CD4-positive, CD25-positive, alpha-beta regulatory T cell (primary cell): ENCODE results near the gene ATP8B1. TPM values are rescaled to one million over a fixed set of nuclear protein-coding genes. Genes with fewer than 3 reads are reported as not detected.
"Not testable (repeated sequence)": the region's sequence is repeated elsewhere in the genome, so short reads cannot be mapped to it uniquely, and the experiment has no call there.

Experiments used
- ATAC-seq, 2 donors: fragments of 150-1000 bp; cut with Tn5 transposase; one replicate each; pipeline ENCODE4 v1.10.0; 2021; ENCODE audit warnings: low read depth in 2 of 2, moderate number of reproducible peaks in 2 of 2, moderate library complexity in 1 of 2
- DNase-seq, 3 donors: peaks; one replicate each; pipeline versions ENCODE4 v3.0.0 to v3.0.0-alpha.2; 2012 to 2022; ENCODE audit warnings: mixed read lengths in 1 of 3
- H3K27ac ChIP-seq: one replicate; pipeline ENCODE4 v1.7.0; 2013; ENCODE audit warnings: mild to moderate bottlenecking, low read length; ENCODE audit not compliant: insufficient read depth, poor library complexity, severe bottlenecking
- H3K27me3 ChIP-seq: one replicate; pipeline ENCODE4 v1.7.0; 2013; ENCODE audit warnings: low read length; ENCODE audit not compliant: control insufficient read depth, insufficient read depth
- H3K36me3 ChIP-seq: one replicate; pipeline ENCODE4 v1.7.0; 2013; ENCODE audit warnings: mild to moderate bottlenecking, low read length, moderate library complexity; ENCODE audit not compliant: control insufficient read depth, insufficient read depth
- H3K4me1 ChIP-seq: 2 replicates; pipeline ENCODE4 v1.7.0; 2013; ENCODE audit warnings: mild to moderate bottlenecking, low read length; ENCODE audit not compliant: insufficient read depth, control insufficient read depth, poor library complexity, severe bottlenecking
- H3K4me3 ChIP-seq: one replicate; pipeline ENCODE4 v1.7.0; 2013; ENCODE audit warnings: low read depth, mild to moderate bottlenecking, low read length, moderate library complexity
- H3K9me3 ChIP-seq, 2 experiments: 1 replicate in 1 of 2; 2 replicates in 1 of 2; pipeline ENCODE4 v1.7.0; 2013; ENCODE audit warnings: low read length in 2 of 2, mild to moderate bottlenecking in 1 of 2, moderate library complexity in 1 of 2; ENCODE audit not compliant: control insufficient read depth in 2 of 2
- H3K27ac Mint-ChIP-seq, 3 donors: one replicate each; pipeline ENCODE4 v1.8.0; 2020 to 2022; ENCODE audit warnings: mild to moderate bottlenecking in 3 of 3, mixed read lengths in 3 of 3, moderate library complexity in 2 of 3
- H3K27me3 Mint-ChIP-seq: one replicate; pipeline ENCODE4 v1.8.0; 2022; ENCODE audit warnings: mild to moderate bottlenecking, mixed read lengths
- H3K36me3 Mint-ChIP-seq: one replicate; pipeline ENCODE4 v1.8.0; 2020; ENCODE audit warnings: mixed read lengths
- H3K4me1 Mint-ChIP-seq, 4 donors: one replicate each; pipeline ENCODE4 v1.8.0; 2020 to 2022; ENCODE audit warnings: mixed read lengths in 4 of 4, mild to moderate bottlenecking in 1 of 4
- H3K4me3 Mint-ChIP-seq, 4 donors: one replicate each; pipeline ENCODE4 v1.8.0; 2020 to 2022; ENCODE audit warnings: mild to moderate bottlenecking in 4 of 4, mixed read lengths in 4 of 4, moderate library complexity in 3 of 4
- H3K9me3 Mint-ChIP-seq, 7 donors: one replicate each; pipeline ENCODE4 v1.8.0; 2020 to 2022; ENCODE audit warnings: mixed read lengths in 7 of 7, mild to moderate bottlenecking in 3 of 7, moderate library complexity in 2 of 7
- polyA plus RNA-seq, 4 donors: library from polyadenylated mRNA; unstranded; fragments of 300-500 nt; fragmentation: Illumina TruSeq; gene quantifications; one replicate each; pipeline ENCODE4 v1.2.3, GENCODE V29; 2021
- total RNA-seq: library from RNA; stranded (reverse); gene quantifications from one replicate; pipeline ENCODE4 v1.2.3, GENCODE V29; 2022

Gene ATP8B1
- total and polyA plus RNA-seq, 5 donors from 2014 or later, result 0.20 TPM; not detected in 4

DNA sequence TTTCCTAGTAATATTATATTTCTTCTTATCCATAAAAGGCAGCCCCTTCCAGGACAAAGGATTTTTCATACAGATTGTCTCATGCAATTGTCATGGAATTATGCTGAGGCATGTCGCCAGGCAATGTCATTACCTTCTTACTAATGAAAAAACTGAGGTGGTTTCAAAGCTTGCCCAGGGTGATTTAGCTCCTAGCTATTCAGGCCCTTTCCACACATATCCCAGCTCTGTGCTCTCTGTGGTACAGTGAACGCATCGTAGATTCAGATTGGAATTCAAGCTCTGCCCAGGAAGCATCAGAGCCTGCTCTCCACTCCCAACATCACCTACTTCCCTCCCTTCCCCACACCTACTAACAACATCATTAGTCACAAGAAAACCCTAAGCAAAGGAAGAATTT, 60.1 kb downstream of the ATP8B1 start:
- H3K4me1 Mint-ChIP-seq, result peaks cover 0 to 6% (median 3%) of the 10 kb centered on the region in 4 donors
- DNase-seq (no peak), ATAC-seq (no peak)
- peaks cover 0 to 4% (median 2%) of the 10 kb centered on the region in 7 donors for H3K9me3 Mint-ChIP-seq
- Histone ChIP-seq H3K4me1 (no peaks in the 10 kb centered on the region), H3K4me3 (no peak overlapping the region), H3K36me3 (no peaks in the 10 kb centered on the region), H3K27ac (no peak overlapping the region), H3K9me3 (no peaks in the 10 kb centered on the region), H3K27me3 (no peaks in the 10 kb centered on the region)
- no peak overlapping the region for H3K4me3 Mint-ChIP-seq
- H3K27me3 Mint-ChIP-seq, result no peaks in the 10 kb centered on the region
- H3K36me3 Mint-ChIP-seq, result peaks cover 9% of the 10 kb centered on the region
- H3K27ac Mint-ChIP-seq, result no peak overlapping the region

DNA sequence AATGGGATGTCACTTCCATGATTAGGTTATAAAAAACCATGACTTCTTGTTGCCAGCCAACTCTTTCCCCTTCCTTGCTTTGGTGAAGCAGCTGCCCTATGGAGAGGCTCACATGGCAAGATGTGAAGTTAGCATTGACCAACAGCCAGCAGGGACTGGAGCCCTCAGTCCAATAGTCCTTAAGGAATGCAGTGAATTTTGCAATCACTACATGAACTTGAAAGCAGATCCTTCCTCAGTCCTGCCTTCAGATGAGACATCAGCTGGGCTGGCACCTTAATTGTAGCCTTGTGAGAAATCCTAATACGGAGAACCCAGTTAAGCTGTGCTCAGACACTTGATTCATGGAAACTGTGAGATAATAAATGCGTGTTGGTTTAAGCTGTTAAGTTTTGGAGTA, 61.8 kb downstream of the ATP8B1 start:
- Mint-ChIP-seq H3K27ac (no peak overlapping the region), H3K36me3 (peaks cover 14% of the 10 kb centered on the region), H3K27me3 (no peaks in the 10 kb centered on the region), H3K4me3 (no peak overlapping the region), H3K4me1 (peaks cover 0 to 5% (median 2%) of the 10 kb centered on the region in 4 donors), H3K9me3 (peaks cover 0 to 4% (median 2%) of the 10 kb centered on the region in 7 donors)
- Histone ChIP-seq H3K4me3 (no peak overlapping the region), H3K4me1 (no peaks in the 10 kb centered on the region), H3K27me3 (no peaks in the 10 kb centered on the region), H3K9me3 (no peaks in the 10 kb centered on the region), H3K36me3 (no peaks in the 10 kb centered on the region), H3K27ac (no peak overlapping the region)
- ATAC-seq (no peak), DNase-seq (no peak)

- no peaks in the 10 kb centered on the region for H3K27me3 ChIP-seq
- no peaks in the 10 kb centered on the region for H3K36me3 ChIP-seq
- Mint-ChIP-seq H3K36me3 (peaks cover 24% of the 10 kb centered on the region), H3K9me3 (peaks cover 0 to 12% (median 4%) of the 10 kb centered on the region in 7 donors), H3K4me3 (no peak overlapping the region), H3K27me3 (no peaks in the 10 kb centered on the region), H3K4me1 (peaks cover 0 to under 1% (median 0%) of the 10 kb centered on the region in 4 donors), H3K27ac (no peak overlapping the region)
- no peaks in the 10 kb centered on the region for H3K4me1 ChIP-seq
- DNase-seq (no peak), ATAC-seq (no peak)
- H3K4me3 ChIP-seq, result no peak overlapping the region
- no peaks in the 10 kb centered on the region for H3K9me3 ChIP-seq
- H3K27ac ChIP-seq, result no peak overlapping the region
Observed at GRCh38 chr18:57738078-57738477, 65.0 kb downstream of the ATP8B1 start.

GRCh38 chr18:57737400-57738060, 65.6 kb downstream of the ATP8B1 start:
- Mint-ChIP-seq H3K4me3 (no peak overlapping the region), H3K27me3 (no peaks in the 10 kb centered on the region), H3K27ac (peak overlapping the region in 1 of 3 donors; percentile 56), H3K9me3 (peaks cover 0 to 17% (median 6%) of the 10 kb centered on the region in 7 donors), H3K36me3 (peaks cover 24% of the 10 kb centered on the region), H3K4me1 (no peaks in the 10 kb centered on the region)
- Histone ChIP-seq H3K27me3 (no peaks in the 10 kb centered on the region), H3K4me1 (no peaks in the 10 kb centered on the region), H3K36me3 (no peaks in the 10 kb centered on the region), H3K4me3 (no peak overlapping the region), H3K9me3 (no peaks in the 10 kb centered on the region), H3K27ac (no peak overlapping the region)
- DNase-seq (no peak), ATAC-seq (no peak)

DNA sequence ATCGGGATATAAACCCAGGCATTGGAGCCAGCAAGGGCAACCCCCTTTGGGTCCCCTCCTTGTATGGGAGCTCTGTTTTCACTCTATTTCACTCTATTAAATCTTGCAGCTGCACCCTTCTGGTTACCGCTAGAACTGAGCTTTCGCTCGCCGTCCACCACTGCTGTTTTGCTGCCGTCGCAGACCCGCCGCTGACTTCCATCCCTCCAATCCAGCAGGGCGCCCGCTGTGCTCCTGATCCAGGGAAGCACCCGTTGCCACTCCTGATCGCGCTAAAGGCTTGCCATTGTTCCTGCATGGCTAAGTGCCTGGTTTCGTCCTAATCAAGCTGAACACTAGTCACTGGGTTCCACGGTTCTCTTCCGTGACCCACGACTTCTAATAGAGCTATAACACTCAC, 68.1 kb downstream of the ATP8B1 start:
- not testable (repeated sequence) for H3K27me3 Mint-ChIP-seq, DNase-seq, H3K4me3 Mint-ChIP-seq, ATAC-seq, H3K27me3 ChIP-seq, H3K9me3 ChIP-seq, H3K4me3 ChIP-seq, H3K36me3 ChIP-seq, H3K4me1 ChIP-seq, H3K4me1 Mint-ChIP-seq, H3K27ac ChIP-seq, H3K27ac Mint-ChIP-seq
- peaks cover 24% of the 10 kb centered on the region for H3K36me3 Mint-ChIP-seq
- H3K9me3 Mint-ChIP-seq, result peaks cover 1 to 27% (median 9%) of the 10 kb centered on the region in 7 donors

- Histone ChIP-seq H3K27ac (no peak overlapping the region), H3K27me3 (no peaks in the 10 kb centered on the region), H3K36me3 (no peaks in the 10 kb centered on the region), H3K9me3 (peaks cover 0 to 9% of the 10 kb centered on the region in 2 experiments), H3K4me1 (no peaks in the 10 kb centered on the region), H3K4me3 (no peak overlapping the region)
- no peak overlapping the region for H3K4me3 Mint-ChIP-seq
- H3K4me1 Mint-ChIP-seq, result no peaks in the 10 kb centered on the region
- DNase-seq (no peak), ATAC-seq (no peak)
- H3K36me3 Mint-ChIP-seq, result peaks cover 20% of the 10 kb centered on the region
- peaks cover 0 to 24% (median 9%) of the 10 kb centered on the region in 7 donors for H3K9me3 Mint-ChIP-seq
- H3K27me3 Mint-ChIP-seq, result no peaks in the 10 kb centered on the region
- H3K27ac Mint-ChIP-seq, result no peak overlapping the region
Observed at GRCh38 chr18:57733861-57734260, 69.3 kb downstream of the ATP8B1 start.

DNA sequence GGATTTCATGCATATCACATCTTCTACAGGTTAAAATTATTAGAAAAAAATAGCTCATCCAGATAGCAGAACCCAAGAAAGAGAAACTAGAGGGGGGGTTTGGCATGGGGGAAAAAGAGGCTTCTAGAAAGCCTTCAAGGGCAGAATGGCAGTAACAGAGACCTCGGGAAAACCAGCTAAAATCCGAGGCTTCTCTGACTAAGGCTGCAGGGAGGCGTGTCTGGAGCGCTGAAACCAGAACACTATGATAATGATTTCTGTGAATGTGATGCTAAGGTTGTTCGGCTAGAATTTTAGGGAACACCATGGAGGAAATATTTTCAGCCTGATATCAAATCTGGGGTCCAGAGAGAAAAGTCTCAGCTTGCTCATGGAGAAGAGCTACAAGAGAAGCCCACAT, 73.0 kb downstream of the ATP8B1 start:
- Histone ChIP-seq H3K9me3 (peaks cover 12 to 31% of the 10 kb centered on the region in 2 experiments), H3K4me1 (no peaks in the 10 kb centered on the region), H3K27me3 (no peaks in the 10 kb centered on the region), H3K36me3 (no peaks in the 10 kb centered on the region), H3K4me3 (no peak overlapping the region), H3K27ac (no peak overlapping the region)
- Mint-ChIP-seq H3K9me3 (peaks cover 3 to 48% (median 12%) of the 10 kb centered on the region in 7 donors), H3K4me3 (no peak overlapping the region), H3K4me1 (peaks cover 0 to 6% (median 0%) of the 10 kb centered on the region in 4 donors), H3K27me3 (no peaks in the 10 kb centered on the region), H3K36me3 (peaks cover 2% of the 10 kb centered on the region), H3K27ac (no peak overlapping the region)
- ATAC-seq (no peak), DNase-seq (no peak)

DNA sequence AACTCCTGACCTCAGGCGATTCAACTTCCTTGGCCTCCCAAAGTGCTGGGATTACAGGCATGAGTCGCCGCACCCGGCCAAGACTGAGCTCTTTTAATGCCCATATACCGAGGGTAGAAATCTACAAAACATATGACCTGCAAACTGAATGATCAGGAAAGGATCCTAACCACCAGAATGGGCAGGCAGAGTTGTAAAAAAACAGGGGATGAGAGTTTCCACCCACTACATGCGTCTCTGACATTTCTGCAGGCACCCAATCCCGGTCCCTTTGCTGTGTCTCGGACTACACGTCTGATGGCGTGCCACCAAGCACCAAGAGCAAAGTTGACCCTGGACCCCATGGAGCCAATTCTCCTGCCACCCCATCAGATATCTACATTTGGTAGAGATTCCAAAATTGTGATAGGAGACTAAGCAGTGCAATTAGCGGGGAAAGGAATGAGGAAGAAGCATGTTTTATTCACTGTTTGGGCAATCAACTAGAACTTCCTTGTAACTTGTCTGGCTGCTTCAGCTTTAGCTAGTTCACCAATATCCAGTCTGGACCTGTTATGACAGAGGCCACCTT, 74.1 kb downstream of the ATP8B1 start:
- Mint-ChIP-seq H3K9me3 (peaks cover 3 to 46% (median 12%) of the 10 kb centered on the region in 7 donors), H3K36me3 (no peaks in the 10 kb centered on the region), H3K4me3 (no peak overlapping the region), H3K27me3 (no peaks in the 10 kb centered on the region), H3K4me1 (peaks cover 0 to 6% (median 0%) of the 10 kb centered on the region in 4 donors), H3K27ac (no peak overlapping the region)
- no peak overlapping the region for H3K27ac ChIP-seq
- H3K36me3 ChIP-seq, result no peaks in the 10 kb centered on the region
- ATAC-seq (no peak), DNase-seq (no peak)
- H3K4me1 ChIP-seq, result no peaks in the 10 kb centered on the region
- H3K9me3 ChIP-seq, result peaks cover 13 to 31% of the 10 kb centered on the region in 2 experiments
- H3K27me3 ChIP-seq, result no peaks in the 10 kb centered on the region
- H3K4me3 ChIP-seq, result no peak overlapping the region
